ENCODE data around the gene TP53RK.

TP53RK gene

GRCh38 chr20:46644733-46645132, 44.5 kb downstream of the TP53RK start:
- peaks cover 11% of the 10 kb centered on the region for H3K27me3 Mint-ChIP-seq
- no peak for ATAC-seq

GRCh38 chr20:46644160-46644559, 45.1 kb downstream of the TP53RK start:
- Mint-ChIP-seq H3K4me1 (no peaks in the 10 kb centered on the region), H3K27me3 (peaks cover 10% of the 10 kb centered on the region), H3K27ac (no peak overlapping the region), H3K4me3 (no peak overlapping the region), H3K9me3 (no peaks in the 10 kb centered on the region)
- no peak for DNase-seq
- no peak for ATAC-seq

More at GRCh38 chr20:46644733-46645132, 44.5 kb downstream of the TP53RK start:
- H3K9me3 Mint-ChIP-seq, result no peaks in the 10 kb centered on the region
- H3K4me3 Mint-ChIP-seq, result no peak overlapping the region
- H3K27ac Mint-ChIP-seq, result no peak overlapping the region
- H3K4me1 Mint-ChIP-seq, result no peaks in the 10 kb centered on the region
- no peak for DNase-seq

GRCh38 chr20:46642969-46643343, 46.3 kb downstream of the TP53RK start:
- Mint-ChIP-seq H3K9me3 (no peaks in the 10 kb centered on the region), H3K27ac (no peak overlapping the region), H3K4me1 (no peaks in the 10 kb centered on the region), H3K4me3 (no peak overlapping the region), H3K27me3 (peaks cover 11% of the 10 kb centered on the region)
- DNase-seq (no peak), ATAC-seq (no peak)

GRCh38 chr20:46642265-46642968, 46.8 kb downstream of the TP53RK start:
- Mint-ChIP-seq H3K4me1 (no peaks in the 10 kb centered on the region), H3K27me3 (peaks cover 16% of the 10 kb centered on the region), H3K27ac (no peak overlapping the region), H3K9me3 (no peaks in the 10 kb centered on the region), H3K4me3 (no peak overlapping the region)
- DNase-seq (no peak), ATAC-seq (no peak)

- Mint-ChIP-seq H3K9me3 (no peaks in the 10 kb centered on the region), H3K4me1 (no peaks in the 10 kb centered on the region), H3K27me3 (peaks cover 21% of the 10 kb centered on the region), H3K27ac (no peak overlapping the region), H3K4me3 (no peak overlapping the region)
- ATAC-seq (no peak), DNase-seq (no peak)
These were observed 47.8 kb downstream of the TP53RK start for GRCh38 chr20:46641424-46641823.

GRCh38 chr20:46640536-46641311, 48.5 kb downstream of the TP53RK start:
- no peak overlapping the region for H3K4me3 Mint-ChIP-seq
- H3K27ac Mint-ChIP-seq, result peak overlapping the region in 1 of 2 donors; percentile 55
- no peak for DNase-seq
- H3K9me3 Mint-ChIP-seq, result no peaks in the 10 kb centered on the region
- H3K27me3 Mint-ChIP-seq, result peaks cover 21% of the 10 kb centered on the region
- no peak for ATAC-seq
- no peaks in the 10 kb centered on the region for H3K4me1 Mint-ChIP-seq

- H3K4me1 Mint-ChIP-seq, result no peaks in the 10 kb centered on the region
- H3K9me3 Mint-ChIP-seq, result no peaks in the 10 kb centered on the region
- H3K27me3 Mint-ChIP-seq, result peaks cover 22% of the 10 kb centered on the region
- H3K4me3 Mint-ChIP-seq, result no peak overlapping the region
- no peak for ATAC-seq
- H3K27ac Mint-ChIP-seq, result no peak overlapping the region
- no peak for DNase-seq
These were observed 49.2 kb downstream of the TP53RK start for GRCh38 chr20:46640044-46640443.

- no peak overlapping the region for H3K4me3 Mint-ChIP-seq
- no peak overlapping the region for H3K27ac Mint-ChIP-seq
- no peak for DNase-seq
- H3K9me3 Mint-ChIP-seq, result no peaks in the 10 kb centered on the region
- peaks cover 26% of the 10 kb centered on the region for H3K27me3 Mint-ChIP-seq
- H3K4me1 Mint-ChIP-seq, result no peaks in the 10 kb centered on the region
- ATAC-seq, result no peak
These were observed 49.7 kb downstream of the TP53RK start for GRCh38 chr20:46639587-46639986.

- Mint-ChIP-seq H3K27ac (peak overlapping the region; percentile 12 to 13), H3K9me3 (no peaks in the 10 kb centered on the region), H3K4me3 (no peak overlapping the region), H3K27me3 (peaks cover 28% of the 10 kb centered on the region), H3K4me1 (no peaks in the 10 kb centered on the region)
- ATAC-seq (no peak), DNase-seq (no peak)
These were observed 50.4 kb downstream of the TP53RK start for GRCh38 chr20:46638898-46639274.

GRCh38 chr20:46638134-46638897, 50.9 kb downstream of the TP53RK start:
- peak overlapping the region; percentile 12 to 13 for H3K27ac Mint-ChIP-seq

GRCh38 chr20:46637427-46638133, 51.7 kb downstream of the TP53RK start:
- Mint-ChIP-seq H3K9me3 (no peaks in the 10 kb centered on the region), H3K27me3 (peaks cover 28% of the 10 kb centered on the region), H3K4me3 (no peak overlapping the region), H3K27ac (no peak overlapping the region), H3K4me1 (no peaks in the 10 kb centered on the region)
- ATAC-seq, result no peak
- no peak for DNase-seq

More at GRCh38 chr20:46638134-46638897, 50.9 kb downstream of the TP53RK start:
- no peak overlapping the region for H3K4me3 Mint-ChIP-seq
- H3K4me1 Mint-ChIP-seq, result no peaks in the 10 kb centered on the region
- H3K27me3 Mint-ChIP-seq, result peaks cover 28% of the 10 kb centered on the region
- ATAC-seq, result no peak
- no peak for DNase-seq
- H3K9me3 Mint-ChIP-seq, result no peaks in the 10 kb centered on the region

GRCh38 chr20:46637020-46637419, 52.2 kb downstream of the TP53RK start:
- peaks cover 28% of the 10 kb centered on the region for H3K27me3 Mint-ChIP-seq
- H3K4me3 Mint-ChIP-seq, result no peak overlapping the region
- no peak overlapping the region for H3K27ac Mint-ChIP-seq
- ATAC-seq, result no peak
- H3K4me1 Mint-ChIP-seq, result no peaks in the 10 kb centered on the region
- no peak for DNase-seq
- no peaks in the 10 kb centered on the region for H3K9me3 Mint-ChIP-seq

GRCh38 chr20:46636514-46636913, 52.7 kb downstream of the TP53RK start:
- Mint-ChIP-seq H3K4me1 (no peaks in the 10 kb centered on the region), H3K27me3 (peaks cover 28% of the 10 kb centered on the region), H3K4me3 (no peak overlapping the region), H3K9me3 (no peaks in the 10 kb centered on the region), H3K27ac (no peak overlapping the region)
- ATAC-seq (no peak), DNase-seq (no peak)

GRCh38 chr20:46635514-46636136, 53.6 kb downstream of the TP53RK start:
- Mint-ChIP-seq H3K27ac (no peak overlapping the region), H3K4me3 (no peak overlapping the region), H3K4me1 (no peaks in the 10 kb centered on the region), H3K9me3 (no peaks in the 10 kb centered on the region), H3K27me3 (peaks cover 29% of the 10 kb centered on the region)
- DNase-seq (no peak), ATAC-seq (no peak)

GRCh38 chr20:46634528-46634927, 54.7 kb downstream of the TP53RK start:
- Mint-ChIP-seq H3K4me1 (no peaks in the 10 kb centered on the region), H3K9me3 (no peaks in the 10 kb centered on the region), H3K4me3 (no peak overlapping the region), H3K27ac (no peak overlapping the region), H3K27me3 (peaks cover 32% of the 10 kb centered on the region)
- DNase-seq (no peak), ATAC-seq (no peak)

All from stimulated activated naive CD8-positive, alpha-beta T cell treated with anti-CD3 and anti-CD28 coated beads, Interleukin-15, amount 100 ng/mL, for 72 hours (primary cell).